ENCODE measurements around the gene BST1.

DNA sequence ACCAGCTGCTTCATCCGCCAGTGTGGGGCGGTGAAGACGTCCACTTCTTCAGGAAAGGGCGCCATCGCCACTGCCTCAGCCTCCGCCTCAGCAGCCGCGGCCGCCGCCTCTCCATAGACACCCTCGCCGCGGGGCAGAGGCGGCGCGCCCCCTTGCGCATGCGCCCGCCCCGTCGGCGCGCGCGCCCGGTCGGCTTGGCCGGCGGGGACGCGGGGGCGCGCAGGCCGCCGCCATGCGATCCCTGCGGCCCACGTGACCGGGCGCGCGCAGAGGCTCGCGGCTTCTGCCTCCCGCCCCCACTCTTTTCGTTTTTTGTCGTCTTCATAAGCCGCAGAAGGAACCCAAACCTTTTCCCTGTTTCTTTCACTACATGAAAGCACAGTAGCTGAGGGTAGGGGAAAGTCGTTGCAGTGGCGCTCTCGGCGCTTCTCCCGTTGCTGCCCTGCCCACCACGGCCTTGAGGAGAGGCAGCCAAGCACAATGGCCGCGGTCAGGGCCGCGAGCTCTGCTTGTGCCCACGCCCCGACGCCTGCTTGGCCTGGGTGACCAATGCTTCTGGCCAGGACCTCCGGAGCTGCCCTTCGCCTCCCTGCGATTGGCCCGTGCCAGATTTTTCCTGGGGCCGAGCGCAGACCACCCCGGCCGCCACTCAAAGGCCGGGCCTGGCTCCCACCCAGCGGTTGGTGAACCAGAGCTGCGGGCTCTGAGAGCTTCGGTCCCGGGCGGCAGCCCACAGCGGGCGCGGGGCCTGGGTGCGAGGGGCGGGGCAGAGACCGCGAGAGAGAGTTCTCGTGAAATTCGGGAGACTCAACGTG, 47.4 kb upstream of the BST1 start, which contains the start of gene FBXL5:
- TF ChIP-seq CTCF (IDR thresholded peaks at IDR 0.05; ENCODE audit: insufficient read depth, low read length, poor library complexity, severe bottlenecking): no peak
- no peak for TF ChIP-seq EZH2phosphoT487 (conservative IDR thresholded peaks at IDR 0.05; ENCODE audit: low read length)
